ENCODE data around the gene PTPRM. TPM values are rescaled to one million over a fixed set of nuclear protein-coding genes. Genes with fewer than 3 reads are reported as not detected.

The PTPRM gene
- total RNA-seq, 1 donor from 2014 or later = 5.3 TPM

DNA sequence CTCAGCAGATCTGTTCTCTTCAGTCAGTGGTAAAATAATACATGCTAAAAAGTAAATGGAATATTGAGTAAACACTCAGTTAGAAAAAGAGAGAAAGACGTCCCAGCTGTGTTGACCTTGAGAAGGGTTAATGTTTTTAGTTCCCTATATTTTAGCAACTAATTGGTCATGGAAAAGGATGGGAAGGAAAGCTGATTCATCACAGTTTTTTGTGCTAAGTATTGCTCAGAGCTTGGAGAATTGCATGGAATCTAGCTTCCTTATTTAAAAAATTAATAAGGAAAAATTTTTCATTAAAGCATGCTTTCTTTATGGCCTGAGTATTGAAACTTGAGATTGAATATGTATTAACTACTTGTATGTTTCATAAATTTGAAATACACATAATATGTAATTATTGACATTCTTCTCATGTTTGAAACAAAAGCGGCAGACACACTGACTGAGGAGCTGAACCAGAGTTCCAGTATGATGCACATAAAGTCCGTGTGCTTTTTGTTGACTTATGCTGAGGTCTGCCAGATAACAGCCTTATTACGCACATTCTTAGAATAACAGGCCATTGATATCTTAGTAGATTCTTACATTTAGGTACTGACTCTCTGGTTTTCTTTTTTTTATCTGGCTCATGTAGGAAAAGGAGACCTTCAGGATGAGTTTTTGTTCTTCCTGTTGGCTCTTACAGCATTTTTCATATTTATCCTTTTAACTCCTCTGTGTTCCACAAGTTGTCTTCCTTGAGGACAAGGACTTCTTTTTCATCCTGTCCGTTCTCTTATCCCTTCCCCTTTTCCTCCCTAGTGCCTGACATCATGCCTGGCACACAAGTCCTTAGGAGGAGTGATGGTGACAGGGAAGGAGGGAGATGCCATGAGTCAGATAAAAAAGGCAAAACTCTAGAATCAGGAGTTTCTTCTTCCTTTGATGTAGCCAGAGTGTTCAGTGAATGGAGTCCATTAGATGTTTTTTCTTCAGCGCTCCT is 194.1 kb downstream of the PTPRM start:
- no peak for ATAC-seq

GRCh38 chr18:7764405-7764804 is 197.3 kb downstream of the PTPRM start:
- ATAC-seq = no peak

DNA sequence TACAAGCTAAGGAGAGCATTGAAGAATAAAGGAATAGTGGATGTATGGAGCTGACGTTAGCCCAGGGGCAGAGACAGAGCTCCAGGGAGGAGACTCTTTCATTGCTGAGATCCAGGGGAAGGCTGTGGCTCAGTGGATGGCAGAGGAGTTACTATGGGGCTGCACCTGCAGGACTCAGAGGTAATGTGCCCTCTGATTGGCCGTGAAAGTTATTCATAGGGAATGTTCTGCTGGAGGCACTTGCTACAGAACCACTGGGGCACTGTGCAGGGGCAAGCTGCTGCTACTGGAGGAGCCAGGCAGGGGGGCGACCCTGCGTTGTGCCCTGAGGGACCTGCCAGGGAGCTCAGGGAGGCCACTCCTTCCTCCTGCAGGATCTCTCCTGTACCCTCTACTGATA is 199.2 kb downstream of the PTPRM start:
- ATAC-seq = no peak

GRCh38 chr18:7766817-7767216 is 199.7 kb downstream of the PTPRM start:
- ATAC-seq = no peak

- no peak for ATAC-seq
These were observed 203.8 kb downstream of the PTPRM start for GRCh38 chr18:7770908-7771307.

GRCh38 chr18:7772510-7772888 is 205.4 kb downstream of the PTPRM start:
- ATAC-seq = no peak

GRCh38 chr18:7772951-7773350 is 205.8 kb downstream of the PTPRM start:
- ATAC-seq = no peak

DNA sequence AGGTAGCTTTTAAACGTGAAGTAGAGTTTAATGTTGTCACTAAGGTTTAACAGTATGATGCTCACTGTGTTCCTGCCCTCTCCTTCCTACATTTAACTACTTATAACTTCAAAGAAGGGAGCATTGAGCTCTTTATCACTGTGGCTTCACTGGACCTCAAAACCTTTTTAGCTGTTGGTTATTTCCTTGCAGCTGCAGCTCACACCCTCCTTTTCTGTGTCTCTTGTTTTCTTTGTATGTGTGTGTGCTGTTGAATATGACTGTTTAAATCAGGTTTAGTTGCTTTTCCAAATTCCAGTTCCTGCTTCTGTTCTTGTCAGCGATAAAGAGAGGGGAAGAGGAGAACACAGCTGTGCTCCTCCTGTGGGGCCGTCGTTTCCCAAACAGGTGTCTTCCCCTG is 208.0 kb downstream of the PTPRM start:
- no peak for ATAC-seq

DNA sequence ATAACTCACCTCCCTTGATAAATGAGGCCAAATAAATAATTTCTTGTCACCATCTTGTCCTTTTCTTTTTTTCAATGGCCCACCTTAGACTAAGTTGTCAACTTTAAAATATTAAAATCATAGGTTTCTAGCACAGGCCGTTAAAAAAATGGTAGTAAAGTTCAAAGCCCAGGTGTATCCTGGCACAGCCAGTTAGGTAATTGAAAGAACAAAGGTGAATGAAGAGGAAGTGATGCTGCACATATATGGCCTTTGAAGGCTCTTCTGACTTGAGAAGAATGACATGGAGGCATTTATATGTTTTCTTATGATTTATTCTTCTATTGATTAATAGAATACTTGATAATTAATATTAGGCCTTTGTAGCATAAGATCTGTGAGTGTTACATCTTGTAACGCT is 208.7 kb downstream of the PTPRM start:
- no peak for ATAC-seq

GRCh38 chr18:7778181-7778580 is 211.1 kb downstream of the PTPRM start:
- ATAC-seq = no peak

DNA sequence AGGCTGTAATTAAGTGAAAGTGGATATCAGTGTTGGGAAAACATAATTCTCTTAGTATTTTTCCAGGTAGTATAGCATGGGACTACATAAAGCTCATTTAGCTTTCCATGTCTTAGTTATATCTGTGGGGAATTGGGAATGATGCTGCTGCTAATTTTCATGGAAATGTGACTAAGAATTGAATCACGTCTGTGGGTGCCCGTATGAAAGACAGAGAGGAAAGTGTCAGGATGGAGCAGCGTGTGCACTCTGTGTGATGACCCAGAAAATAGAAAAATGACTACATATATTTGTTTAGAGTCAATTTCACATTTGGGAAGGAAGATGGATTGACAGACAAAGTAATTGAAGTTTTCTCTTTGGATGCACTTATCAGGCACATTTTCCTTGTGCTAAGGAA is 212.1 kb downstream of the PTPRM start:
- ATAC-seq = no peak

DNA sequence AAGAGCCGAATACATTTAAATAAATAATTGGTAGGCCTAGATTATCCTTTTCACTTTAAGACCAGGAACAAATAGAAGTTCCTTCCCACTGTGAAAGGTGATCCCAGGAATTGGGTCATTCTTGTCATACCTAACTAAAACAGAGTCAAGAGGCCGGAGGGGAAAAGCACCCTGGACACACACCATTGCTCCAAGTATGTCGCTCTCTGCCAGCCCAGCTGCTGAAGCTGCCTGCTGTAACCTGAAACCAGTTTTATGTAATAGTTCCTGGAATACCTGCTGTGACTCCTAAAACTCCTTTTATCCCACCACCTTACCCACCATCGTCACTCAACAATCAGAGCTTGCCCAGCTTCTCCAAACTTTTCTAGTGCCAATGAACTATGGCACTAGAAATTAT is 217.1 kb downstream of the PTPRM start:
- no peak for ATAC-seq

DNA sequence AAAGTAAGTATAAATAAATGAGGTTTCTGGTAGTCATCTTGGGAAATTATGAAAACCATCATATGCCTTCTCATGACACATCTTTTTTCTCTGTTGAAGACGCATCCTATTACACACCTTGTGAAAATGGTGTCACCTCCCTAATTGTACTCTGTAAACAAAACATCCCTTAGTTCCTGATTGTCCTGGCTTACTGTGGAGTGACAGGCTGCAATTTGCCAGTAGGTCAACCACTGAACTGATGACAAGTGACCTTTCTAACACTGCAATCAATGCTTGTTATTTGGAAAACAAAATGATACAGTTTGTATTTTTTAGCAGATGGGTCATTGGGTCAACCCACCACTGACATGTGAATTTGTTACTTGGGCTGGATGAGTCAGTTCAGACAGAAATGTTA is 219.5 kb downstream of the PTPRM start:
- ATAC-seq = no peak

DNA sequence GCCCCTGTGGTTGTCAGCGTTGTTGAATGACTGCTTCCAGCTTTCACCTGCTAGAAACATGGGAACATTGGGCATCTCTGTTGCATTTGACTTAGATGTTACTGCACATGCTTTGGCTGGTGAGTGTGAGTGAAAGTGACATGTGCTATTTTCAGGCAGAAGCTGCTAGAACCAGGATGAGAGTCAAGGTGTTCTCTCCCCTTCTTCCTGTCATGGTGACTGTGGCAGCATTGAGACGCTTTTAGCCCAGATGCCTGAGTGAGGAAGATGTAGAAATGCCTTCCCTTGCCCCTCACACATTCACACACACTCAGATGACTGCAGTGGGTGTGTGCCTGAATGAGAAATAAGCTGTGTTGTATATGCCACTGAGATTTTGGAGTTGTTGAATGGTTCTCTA is 220.2 kb downstream of the PTPRM start:
- no peak for ATAC-seq

GRCh38 chr18:7789856-7790552 is 222.9 kb downstream of the PTPRM start:
- ATAC-seq = no peak

GRCh38 chr18:7793100-7793499 is 226.0 kb downstream of the PTPRM start:
- no peak for ATAC-seq

- no peak for ATAC-seq
These were observed 236.9 kb downstream of the PTPRM start for GRCh38 chr18:7803956-7804469.

- no peak for ATAC-seq
These were observed 238.0 kb downstream of the PTPRM start for GRCh38 chr18:7805096-7805495.

GRCh38 chr18:7805880-7806279 is 238.8 kb downstream of the PTPRM start:
- ATAC-seq = no peak

GRCh38 chr18:7807936-7808453 is 240.9 kb downstream of the PTPRM start:
- no peak for ATAC-seq

GRCh38 chr18:7808992-7809391 is 241.9 kb downstream of the PTPRM start:
- ATAC-seq = no peak

DNA sequence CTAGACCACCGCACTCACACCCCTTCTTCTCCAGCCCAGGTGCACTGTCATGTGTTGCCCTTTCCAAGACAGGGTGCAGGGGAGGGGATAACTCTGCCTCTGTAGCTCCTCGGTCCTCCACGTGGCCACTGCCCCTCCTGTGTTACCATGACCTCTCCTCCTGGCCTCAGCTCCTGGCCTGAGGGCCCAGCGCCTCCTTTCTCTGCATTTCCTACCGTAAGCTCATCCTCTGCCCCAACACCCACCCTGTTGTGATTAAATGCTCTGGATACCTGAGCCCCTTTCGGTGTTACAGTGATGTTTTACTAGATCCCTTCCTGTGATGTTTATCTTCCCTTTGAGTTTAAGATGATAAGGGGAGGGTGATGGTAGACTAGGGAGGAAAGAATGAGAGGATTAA is 242.3 kb downstream of the PTPRM start:
- ATAC-seq = no peak

DNA sequence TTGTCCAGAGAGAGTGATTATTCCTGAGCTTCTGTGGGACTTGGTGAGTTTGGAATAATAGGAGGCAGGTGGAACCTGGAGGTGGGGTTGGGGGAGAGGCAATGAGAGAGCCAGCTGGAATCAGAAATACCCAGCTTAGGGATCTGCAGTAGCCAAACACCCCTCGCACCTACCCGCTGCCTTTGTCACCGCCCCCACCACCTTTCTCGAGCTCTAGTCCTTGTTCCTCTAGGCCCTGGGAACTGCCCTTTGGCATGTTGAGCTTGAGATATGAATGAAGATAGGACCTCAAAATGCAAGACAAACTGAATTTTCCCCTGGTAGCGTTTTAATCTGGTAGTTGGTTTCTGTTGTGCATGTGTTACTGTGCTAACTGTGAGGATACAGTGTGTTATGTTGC is 242.9 kb downstream of the PTPRM start:
- no peak for ATAC-seq

Data from esophagus mucosa (tissue), 1 donor.